Left ventricle myocardium inferior (tissue), 1 donor: ENCODE measurements around the gene REV3L. TPM values are rescaled to one million over a fixed set of nuclear protein-coding genes. Genes with fewer than 3 reads are reported as not detected.

Source experiments
- DNase-seq: peaks from one replicate; pipeline ENCODE4 v3.0.0-alpha.2; 2020
- H3K27ac ChIP-seq: fragments of 200-600 bp; replicated peaks from 2 replicates; pipeline ENCODE4 v1.8.0; 2021
- H3K27me3 ChIP-seq: fragments of 200-600 bp; 2 replicates; pipeline ENCODE4 v1.8.0; 2021; ENCODE audit warnings: low read depth
- H3K36me3 ChIP-seq: fragments of 200-600 bp; 2 replicates; pipeline ENCODE4 v1.8.0; 2021
- H3K4me1 ChIP-seq: fragments of 200-600 bp; 2 replicates; pipeline ENCODE4 v1.8.0; 2021
- H3K4me3 ChIP-seq: fragments of 200-600 bp; 2 replicates; pipeline ENCODE4 v1.8.0; 2021; ENCODE audit warnings: mild to moderate bottlenecking, moderate library complexity
- H3K9me3 ChIP-seq: fragments of 200-600 bp; replicated peaks from 2 replicates; pipeline ENCODE4 v1.8.0; 2021
- CTCF ChIP-seq: fragments of 200-600 bp; IDR thresholded peaks from 2 replicates; pipeline ENCODE4 v1.8.0; 2021; ENCODE audit warnings: antibody characterized with exemption, mild to moderate bottlenecking, borderline replicate concordance
- intact Hi-C: fragments of 100-400 bp; cut with micrococcal nuclease; formaldehyde crosslinking; loops from one replicate; pipeline ENCODE4 v1.11.0; 2022
- total RNA-seq: library from RNA; stranded (reverse); fragmentation: NEBNext Ultra II Directional; extraction: Animal tissue kit (Norgen Biotek cat#: 25700); gene quantifications from one replicate; pipeline ENCODE4 v1.2.1, GENCODE V29; 2021
- donor health status: DM: no; HTN: yes; CAD: no; lungs with severe emphysema.

The REV3L gene
- total RNA-seq, 1 donor from 2014 or later = 12.5 TPM

- no peak overlapping the region for H3K27ac ChIP-seq
- no peak overlapping the region for H3K4me3 ChIP-seq
- H3K36me3 ChIP-seq = peaks cover 42% of the 10 kb centered on the region
- H3K9me3 ChIP-seq = no peaks in the 10 kb centered on the region
- no peaks in the 10 kb centered on the region for H3K4me1 ChIP-seq
- no peak for DNase-seq
- H3K27me3 ChIP-seq = no peaks in the 10 kb centered on the region
- intact Hi-C loops = loop anchor here (10.0 kb wide), 1 partner anchor 277 kb away; no protein-coding TSS in a partner anchor
- no peak for TF ChIP-seq CTCF
These were observed 115.5 kb downstream of the REV3L start for GRCh38 chr6:111367393-111368088.

GRCh38 chr6:111361648-111362047, 121.4 kb downstream of the REV3L start:
- TF ChIP-seq CTCF = peak; percentile 53
- intact Hi-C loops = loop anchor here (10.0 kb wide), 1 partner anchor 283 kb away; no protein-coding TSS in a partner anchor

GRCh38 chr6:111358454-111358853, 124.6 kb downstream of the REV3L start:
- intact Hi-C loops = no loop called here
- peaks cover 61% of the 10 kb centered on the region for H3K36me3 ChIP-seq
- no peak for DNase-seq
- no peaks in the 10 kb centered on the region for H3K27me3 ChIP-seq
- no peak for TF ChIP-seq CTCF
- H3K4me1 ChIP-seq = peaks cover 30% of the 10 kb centered on the region
- no peak overlapping the region for H3K27ac ChIP-seq
- no peaks in the 10 kb centered on the region for H3K9me3 ChIP-seq
- no peak overlapping the region for H3K4me3 ChIP-seq

More at GRCh38 chr6:111361648-111362047, 121.4 kb downstream of the REV3L start:
- Histone ChIP-seq H3K9me3 (no peaks in the 10 kb centered on the region), H3K4me3 (no peak overlapping the region), H3K27me3 (no peaks in the 10 kb centered on the region), H3K27ac (no peak overlapping the region), H3K4me1 (peaks cover 6% of the 10 kb centered on the region), H3K36me3 (peaks cover 53% of the 10 kb centered on the region)
- no peak for DNase-seq

DNA sequence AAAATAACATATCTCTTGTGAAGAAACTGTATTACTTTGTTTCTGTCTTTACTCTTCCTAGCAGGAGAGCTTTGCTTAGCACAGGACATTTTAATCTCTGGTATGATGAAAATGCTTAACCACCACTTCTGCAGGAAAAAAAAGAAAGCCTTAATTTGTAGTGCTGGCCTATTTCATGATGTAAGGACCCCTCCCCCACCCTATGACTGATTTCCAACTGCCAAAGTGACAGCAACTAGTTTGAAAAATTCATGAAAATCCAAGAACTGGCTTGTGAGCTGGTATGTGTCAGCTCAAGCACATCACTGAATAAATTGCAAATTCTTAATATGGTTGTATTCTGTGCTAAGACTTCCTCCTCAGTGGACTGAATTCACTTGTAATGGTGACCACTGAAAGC, 125.3 kb downstream of the REV3L start:
- TF ChIP-seq CTCF = no peak
- intact Hi-C loops = no loop called here
- no peaks in the 10 kb centered on the region for H3K9me3 ChIP-seq
- DNase-seq = no peak
- H3K36me3 ChIP-seq = peaks cover 59% of the 10 kb centered on the region
- H3K27me3 ChIP-seq = no peaks in the 10 kb centered on the region
- no peak overlapping the region for H3K4me3 ChIP-seq
- no peak overlapping the region for H3K27ac ChIP-seq
- H3K4me1 ChIP-seq = peaks cover 34% of the 10 kb centered on the region

DNA sequence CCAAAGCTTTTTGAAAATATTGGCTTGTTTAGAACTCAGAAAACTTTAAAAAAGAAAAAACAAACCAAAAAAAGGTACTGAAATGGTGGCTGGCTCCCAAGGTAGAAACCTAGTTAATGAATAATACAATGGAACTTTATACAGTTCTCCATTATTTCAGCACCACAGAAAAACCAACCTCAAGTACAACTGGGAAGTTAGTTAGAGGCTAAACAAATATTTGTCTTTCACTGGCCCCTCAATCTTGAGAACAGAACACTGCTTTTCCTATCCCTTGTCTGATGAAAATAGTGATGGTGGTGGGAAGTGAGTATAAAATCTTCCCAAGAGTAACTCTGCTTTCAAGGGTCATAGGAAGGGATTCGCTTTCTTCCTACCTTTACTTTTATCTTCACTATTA, 126.5 kb downstream of the REV3L start:
- Histone ChIP-seq H3K27me3 (no peaks in the 10 kb centered on the region), H3K9me3 (no peaks in the 10 kb centered on the region), H3K4me1 (peaks cover 34% of the 10 kb centered on the region), H3K27ac (no peak overlapping the region), H3K36me3 (peaks cover 66% of the 10 kb centered on the region), H3K4me3 (no peak overlapping the region)
- no peak for DNase-seq
- no peak for TF ChIP-seq CTCF
- intact Hi-C loops = no loop called here
